ENCODE measurements around the gene ZNF710.
A peak's percentile ranks its signal among the peaks of the same experiment; 100 is the strongest.
"Not testable (repeated sequence)": the region's sequence is repeated elsewhere in the genome, so short reads cannot be mapped to it uniquely, and the experiment has no call there.

Gene ZNF710, protein sequence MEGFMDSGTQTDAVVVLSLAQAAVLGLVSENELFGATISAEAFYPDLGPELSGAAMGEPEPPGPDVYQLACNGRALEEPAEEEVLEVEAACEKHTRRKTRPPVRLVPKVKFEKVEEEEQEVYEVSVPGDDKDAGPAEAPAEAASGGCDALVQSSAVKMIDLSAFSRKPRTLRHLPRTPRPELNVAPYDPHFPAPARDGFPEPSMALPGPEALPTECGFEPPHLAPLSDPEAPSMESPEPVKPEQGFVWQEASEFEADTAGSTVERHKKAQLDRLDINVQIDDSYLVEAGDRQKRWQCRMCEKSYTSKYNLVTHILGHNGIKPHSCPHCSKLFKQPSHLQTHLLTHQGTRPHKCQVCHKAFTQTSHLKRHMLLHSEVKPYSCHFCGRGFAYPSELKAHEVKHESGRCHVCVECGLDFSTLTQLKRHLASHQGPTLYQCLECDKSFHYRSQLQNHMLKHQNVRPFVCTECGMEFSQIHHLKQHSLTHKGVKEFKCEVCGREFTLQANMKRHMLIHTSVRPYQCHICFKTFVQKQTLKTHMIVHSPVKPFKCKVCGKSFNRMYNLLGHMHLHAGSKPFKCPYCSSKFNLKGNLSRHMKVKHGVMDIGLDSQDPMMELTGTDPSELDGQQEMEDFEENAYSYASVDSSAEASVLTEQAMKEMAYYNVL

DNA sequence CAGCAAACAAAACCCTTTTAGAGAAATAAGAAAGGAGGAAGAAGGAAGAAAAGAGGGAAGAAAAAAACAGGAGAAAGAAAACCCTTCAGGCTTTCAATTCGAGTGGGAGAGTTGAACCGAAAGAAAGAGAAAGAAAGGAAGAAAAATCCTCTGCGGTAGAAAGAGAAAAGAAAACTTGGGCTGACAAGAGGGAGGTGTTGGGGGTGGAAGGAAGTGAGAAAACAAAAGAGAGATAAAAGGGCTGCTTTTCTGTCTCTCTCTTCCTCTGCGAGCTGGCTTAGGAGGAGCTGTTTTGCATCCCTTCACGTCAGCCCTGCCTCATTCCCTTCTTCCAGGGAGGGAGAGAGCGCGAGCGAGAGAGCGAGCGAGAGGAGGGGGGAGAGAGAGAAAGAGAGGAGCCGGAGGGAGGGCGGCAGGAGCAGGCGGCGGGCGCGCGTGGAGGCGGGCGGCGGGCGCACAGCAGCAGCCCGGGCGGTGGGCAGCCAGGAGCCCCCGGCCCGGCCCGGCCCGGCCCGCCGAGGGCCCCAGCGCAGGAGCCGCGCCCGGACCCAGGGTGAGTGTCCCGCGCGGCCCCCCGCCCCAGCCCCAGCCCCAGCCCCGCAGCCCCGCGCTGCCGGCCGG is at the start of gene ZNF710:
Gene ZNF710 (plus strand): TSS at position 263 of the 621 bp plus-strand sequence. CDS start 65,814 bp downstream, outside the sequence.
- peak; percentile 49 for DNase-seq

DNA sequence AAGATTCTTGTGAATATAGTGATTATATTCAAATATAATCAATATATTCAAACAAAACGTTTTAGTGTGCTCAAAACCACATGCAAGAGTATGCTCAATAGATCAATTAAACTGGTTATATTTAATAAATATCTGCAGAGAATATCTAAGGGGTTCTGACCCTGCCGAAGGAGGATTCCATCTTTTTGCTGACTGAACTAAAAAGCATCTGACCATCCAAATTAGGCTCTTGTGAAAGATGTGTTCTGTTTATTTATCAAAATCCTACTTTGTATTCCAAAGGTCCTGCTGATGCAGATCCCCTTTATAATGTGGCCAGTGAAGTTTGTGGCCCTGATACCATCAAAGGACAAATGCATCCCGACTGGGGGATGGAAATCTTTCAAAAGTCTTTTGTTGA is 46.6 kb upstream of the ZNF710 start:
- no peak for DNase-seq

DNA sequence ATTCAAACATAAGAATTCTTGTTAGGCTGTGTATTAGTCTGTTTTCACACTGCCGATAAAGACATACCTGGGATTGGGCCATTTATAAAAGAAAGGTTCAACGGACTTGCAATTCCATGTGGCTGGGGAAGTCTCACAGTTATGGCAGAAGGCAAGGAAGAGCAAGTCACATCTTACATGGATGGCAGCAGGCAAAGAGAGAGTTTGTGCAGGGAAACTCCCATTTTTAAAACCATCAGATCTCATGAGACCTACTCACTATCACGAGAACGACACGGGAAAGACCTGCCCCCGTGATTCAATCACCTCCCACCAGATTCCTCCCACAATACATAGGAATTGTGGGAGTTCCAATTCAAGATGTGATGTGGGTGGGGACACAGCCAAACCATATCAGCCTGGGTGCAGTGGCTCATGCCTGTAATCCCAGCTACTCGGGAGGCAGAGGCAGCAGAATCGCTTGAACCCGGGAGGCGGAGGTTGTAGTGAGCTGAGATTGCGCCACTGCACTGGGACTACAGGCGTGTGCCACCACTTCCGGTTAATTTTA is 45.6 kb upstream of the ZNF710 start:
- DNase-seq = not testable (repeated sequence)

DNA sequence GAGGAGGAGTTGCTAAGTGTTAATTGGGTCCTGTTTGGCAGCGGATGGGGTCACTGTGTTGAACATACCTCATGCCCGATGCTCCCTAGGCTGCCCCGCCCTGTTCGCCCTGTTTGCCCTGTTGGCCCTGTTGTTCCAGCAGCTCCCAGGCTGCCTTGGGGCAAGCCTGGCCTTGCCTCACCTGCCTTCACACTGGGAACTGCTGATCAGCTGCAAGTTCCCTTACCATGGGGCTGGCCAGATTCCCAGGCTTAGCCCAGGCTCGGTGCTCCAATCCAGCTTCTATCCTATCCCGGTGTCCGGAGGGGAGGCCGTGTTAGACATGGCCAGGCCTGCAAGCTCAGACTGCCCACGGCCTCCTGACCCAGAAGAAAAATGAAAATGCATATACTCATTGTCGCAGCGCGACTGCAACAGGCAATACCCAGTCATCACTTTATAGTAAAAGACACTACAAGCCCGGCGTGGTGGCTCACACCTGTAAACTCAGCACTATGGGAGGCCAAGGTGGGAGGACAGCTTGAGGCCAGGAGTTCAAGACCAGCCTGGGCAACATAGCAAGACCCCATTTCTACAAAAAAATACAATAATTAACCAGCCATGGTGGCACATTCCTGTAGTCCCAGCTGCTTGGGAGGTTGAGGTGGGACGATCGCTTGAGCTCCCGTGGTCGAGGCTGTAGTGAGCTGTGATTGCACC is 42.9 kb upstream of the ZNF710 start:
- no peak for DNase-seq

DNA sequence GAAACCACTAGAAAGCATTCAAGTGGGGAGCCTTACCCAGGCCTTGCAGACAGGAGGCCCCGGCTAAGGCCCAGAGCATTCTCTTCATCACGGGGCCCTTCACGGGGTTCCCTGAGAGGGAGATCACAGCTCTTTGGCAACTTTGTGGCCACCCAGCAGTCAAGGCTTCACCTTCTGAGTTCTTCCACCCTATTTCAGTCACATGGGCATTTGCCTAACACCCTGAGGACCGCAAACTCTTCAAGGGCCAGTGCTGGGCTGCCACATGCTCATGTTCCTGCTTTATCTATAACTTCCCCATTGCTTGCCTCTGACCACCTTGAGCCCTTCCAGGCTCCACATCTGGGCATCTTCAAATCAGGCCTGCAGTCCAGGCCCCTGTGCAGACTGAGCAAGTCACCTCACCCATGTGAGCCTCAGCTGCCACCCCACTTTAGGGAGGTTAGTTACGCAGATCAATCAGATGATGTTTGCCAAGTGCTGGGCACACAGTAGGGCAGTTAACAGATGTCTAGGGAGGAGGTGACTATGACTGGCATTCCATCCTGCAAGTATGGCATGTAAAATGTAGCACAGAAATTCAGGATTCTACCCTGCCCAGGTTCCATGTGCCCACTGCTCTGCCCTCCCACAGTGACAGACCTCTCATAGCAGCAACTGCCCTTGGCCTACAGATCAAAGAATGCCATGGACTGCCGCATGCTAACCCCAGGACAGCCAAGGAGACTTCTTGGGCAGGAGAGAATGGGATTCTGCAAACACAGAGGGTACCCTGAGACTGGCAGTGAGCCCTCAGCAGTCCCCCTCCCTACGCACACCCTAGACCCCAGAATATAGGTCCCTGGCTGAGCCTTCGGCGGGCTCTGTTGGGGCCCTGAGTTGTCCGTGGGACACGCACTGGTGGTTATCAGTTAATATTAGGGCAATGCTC is 37.6 kb upstream of the ZNF710 start:
- DNase-seq = no peak

DNA sequence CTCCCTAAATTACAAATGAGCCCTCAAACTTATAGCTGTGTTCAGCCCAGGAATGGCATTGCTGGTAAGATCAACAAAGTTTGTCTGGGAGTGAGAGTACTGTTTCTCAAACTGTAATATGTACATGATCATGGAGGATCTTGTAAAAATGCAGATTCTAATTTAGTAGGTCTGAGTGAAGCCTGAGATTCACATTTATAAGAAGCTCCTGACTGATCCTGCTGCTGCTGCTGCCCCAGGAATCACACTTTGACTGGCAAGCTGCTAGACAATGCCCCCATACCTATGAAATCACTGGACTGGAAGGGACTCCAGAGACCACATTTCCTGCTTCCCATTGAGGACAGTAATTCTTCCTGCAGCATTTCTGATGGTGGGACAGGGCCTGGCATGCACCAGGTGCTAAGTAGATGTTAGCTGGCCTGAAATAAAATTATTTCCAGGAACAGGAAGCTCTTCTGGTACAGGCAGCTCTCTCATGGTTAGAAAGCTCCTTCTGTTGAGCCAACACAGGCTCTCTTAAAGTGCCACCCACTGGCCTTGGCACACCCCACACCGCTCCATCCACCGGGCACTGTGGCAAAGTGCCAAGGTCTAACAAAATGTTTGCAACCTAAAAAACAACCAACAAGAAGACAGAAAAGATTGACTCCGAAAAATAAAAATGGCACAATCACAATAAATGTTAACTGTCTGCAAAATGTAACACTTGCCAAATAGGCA is 36.7 kb upstream of the ZNF710 start:
- DNase-seq = no peak

DNA sequence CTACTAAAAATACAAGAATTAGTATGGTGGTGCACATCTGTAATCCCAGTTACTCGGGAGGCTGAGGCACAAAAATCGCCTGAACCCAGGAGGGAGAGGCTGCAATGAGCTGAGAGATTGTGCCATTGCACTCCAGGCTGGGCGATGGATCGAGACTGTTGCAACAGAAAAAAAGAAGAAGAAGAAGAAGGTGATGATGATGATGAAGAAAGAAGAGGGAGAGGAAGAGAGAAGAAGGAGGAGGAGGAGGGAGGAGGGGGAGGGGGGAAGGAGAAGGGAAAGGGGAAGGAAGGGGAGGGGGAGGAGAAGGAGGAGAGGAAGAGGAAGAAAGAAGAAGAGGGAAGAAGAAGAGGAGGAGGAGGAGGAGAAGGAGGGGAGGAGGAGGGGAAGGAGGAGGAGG is 33.2 kb upstream of the ZNF710 start:
- no peak for DNase-seq

DNA sequence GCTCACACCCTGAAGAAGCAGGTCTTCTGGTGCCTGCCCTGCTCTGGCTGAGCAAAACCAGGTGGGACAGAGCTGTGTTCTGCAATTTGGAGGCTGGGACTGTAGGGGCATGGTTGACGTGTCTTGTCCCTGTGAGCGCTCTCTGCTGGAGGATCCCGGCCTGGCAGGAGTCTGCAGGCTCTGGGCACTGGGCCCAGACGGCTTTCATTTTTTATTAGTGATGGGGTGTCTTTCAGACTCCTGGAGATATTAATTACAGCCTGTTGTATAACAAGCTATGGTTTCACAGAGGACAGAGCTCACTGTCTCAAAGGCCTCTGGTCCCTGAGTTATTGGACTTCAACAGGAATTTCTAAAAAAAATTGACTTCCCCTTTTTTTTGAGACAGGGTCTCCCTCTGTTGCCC is 29.5 kb upstream of the ZNF710 start:
- peak; percentile 54 for DNase-seq

DNA sequence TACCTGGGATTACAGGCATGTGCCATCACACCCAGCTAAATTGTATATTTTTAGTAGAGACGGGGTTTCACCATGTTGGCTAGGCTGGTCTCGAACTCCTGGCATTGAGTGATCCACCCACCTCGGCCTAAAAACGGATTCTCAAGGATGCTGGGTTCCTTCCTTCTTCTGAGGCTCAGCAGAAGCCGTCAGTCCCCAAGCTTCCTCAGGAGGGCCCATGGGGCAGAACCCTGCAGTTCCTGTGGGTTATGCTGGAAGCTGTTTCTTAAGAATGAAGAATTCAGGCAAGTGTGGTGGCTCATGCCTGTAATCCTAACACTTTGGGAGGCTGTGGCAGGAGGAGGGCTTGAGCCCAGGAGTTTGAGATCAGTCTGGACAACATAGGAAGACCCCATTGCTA is 29.0 kb upstream of the ZNF710 start:
- DNase-seq = no peak

DNA sequence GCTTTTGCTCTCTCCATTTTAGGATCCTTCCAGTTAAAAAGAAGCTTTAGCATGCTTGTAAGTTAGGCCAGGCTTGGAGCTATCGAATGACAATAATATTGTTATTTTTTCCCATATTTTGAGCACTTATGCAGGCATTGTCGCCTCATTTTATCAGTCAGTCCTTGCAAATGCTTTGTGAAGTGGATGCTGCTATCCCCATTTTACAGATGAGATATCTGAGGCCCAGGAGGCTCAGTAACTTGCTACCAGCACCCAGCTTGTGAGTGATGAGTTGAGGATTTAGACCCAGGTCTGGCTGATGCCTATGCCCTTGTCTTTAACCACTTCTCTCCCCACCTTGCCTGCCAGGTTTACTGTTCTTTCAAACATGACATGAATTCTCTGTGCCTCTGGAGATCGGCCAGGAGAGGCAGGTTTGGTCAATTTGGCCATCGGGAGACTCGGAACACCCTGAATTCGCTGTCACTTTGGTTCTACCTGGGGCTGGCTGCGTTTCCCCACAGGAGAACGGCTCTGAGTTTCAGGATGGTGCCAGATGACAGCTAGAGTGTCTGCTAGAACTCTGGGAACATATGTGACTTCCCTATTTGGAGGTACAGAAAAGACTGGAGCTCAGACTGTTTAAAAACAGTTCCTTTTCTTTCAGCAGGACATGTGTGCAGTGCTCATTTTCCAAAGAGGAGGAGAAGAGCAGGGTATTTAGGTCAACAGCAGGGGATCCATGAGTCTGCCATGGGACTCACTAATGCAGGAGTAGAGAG is 25.5 kb upstream of the ZNF710 start:
- DNase-seq = no peak

DNA sequence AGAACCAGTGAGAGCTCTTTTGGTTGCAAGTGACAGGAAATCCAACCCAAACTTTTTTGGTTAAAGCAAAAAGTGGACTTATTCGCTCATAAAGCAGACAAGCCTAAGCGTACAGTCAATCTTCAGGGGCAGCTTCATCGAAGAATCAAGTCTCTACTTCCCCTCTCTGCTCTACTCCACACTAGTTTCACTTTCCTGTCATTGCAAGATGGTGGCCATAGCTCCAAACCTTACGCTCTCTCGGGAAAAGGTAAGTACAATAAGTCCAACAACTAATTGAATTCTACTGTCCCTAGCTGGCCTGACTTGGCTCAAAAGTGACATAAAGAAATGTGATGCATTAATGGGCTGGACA is 24.9 kb upstream of the ZNF710 start:
- DNase-seq = no peak

DNA sequence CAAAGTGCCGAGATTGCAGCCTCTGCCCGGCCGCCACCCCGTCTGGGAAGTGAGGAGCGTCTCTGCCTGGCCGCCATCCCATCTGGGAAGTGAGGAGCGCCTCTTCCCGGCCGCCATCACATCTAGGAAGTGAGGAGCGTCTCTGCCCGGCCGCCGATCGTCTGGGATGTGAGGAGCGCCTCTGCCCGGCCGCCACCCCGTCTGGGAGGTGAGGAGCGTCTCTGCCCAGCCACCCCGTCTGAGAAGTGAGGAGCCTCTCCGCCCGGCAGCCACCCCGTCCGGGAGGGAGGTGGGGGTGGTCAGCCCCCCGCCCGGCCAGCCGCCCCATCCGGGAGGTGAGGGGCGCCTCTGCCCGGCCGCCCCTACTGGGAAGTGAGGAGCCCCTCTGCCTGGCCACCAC is 23.3 kb upstream of the ZNF710 start:
- not testable (repeated sequence) for DNase-seq

DNA sequence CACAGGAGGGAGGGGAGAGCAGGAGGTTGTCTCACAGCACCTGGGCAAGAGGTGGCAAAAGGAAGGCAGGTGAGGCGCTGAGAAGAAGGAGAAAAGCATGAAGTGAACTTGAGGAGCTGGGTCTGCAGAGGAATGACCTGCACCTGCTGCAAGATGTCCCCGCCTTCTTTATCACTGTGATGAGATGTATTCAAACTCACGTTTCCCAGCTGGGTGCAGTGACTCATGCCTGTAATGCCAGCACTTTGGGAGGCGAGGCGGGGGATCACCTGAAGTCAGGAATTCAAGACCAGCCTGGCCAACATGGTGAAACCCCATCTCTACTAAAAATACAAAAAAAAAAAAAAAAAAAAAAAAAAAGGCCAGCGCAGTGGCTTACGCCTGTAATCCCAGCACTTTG is 22.2 kb upstream of the ZNF710 start:
- DNase-seq = no peak

DNA sequence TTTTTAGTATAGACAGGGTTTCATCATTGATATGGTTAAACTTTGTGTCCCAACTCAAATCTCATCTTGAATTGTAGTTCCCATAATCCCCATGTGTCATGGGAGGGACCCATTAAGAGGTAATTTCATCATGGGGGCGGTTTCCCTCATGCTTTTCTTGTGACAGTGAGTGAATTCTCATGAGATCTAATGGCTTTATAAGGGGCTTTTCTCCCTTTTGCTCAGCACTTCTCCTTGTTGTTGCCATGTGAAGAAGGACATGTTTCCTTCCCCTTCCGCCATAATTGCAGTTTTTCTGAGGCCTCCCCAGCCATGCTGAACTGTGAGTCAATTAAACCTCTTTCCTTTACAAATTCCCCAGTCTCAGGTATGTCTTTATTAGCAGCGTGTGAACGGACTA is 20.2 kb upstream of the ZNF710 start:
- no peak for DNase-seq

DNA sequence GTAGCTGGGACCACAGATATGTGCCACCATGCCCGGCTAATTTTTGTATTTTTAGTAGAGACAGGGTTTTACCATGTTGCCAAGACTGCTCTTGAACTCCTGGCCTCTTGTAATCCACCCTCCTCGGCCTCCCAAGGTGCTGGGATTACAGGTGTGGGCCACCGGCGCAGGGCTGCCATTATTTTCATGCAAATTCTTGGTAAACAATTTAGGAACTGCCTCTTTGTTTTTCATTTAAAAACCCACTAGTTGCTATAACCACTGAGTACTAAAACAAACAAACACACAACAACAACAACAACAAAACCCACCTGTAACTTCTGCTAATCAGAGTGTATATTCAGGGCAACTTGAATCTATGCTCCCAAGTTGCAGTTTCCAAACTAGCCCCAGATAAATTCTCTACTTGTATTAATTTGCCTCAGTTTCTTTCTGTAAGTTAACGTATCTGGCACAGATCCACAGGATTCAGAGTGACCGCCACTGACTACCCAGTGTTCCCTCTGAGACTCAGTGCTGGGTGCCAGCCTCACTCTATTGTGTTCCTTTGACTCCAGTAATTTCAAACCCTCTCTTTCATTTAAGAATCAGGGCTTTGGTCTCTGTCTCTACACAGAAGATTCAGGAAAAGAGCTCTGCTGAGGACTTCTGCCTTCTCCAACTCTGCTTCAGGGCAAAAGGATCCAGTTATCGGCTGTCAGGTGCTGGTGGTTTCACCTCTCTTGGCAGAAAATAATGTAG is 18.6 kb upstream of the ZNF710 start:
- no peak for DNase-seq

DNA sequence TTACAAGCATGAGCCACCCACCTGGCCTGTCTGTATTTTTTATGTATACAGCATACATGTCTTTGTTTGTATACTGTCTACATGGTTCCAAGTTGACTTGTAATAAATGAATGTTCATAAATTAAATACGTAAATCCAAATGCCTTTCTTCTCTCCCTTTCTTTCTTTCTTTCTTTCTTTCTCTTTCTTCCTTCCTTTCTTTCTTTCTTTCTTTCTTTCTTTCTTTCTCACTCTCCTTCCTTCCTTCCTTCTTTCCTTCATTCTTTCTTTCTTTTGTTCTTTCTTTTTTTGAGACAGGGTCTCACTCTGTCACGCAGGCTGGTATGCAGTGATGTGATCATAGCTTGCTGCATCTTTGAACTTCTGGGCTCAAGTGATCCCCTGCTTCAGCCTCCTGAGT is 17.1 kb upstream of the ZNF710 start:
- no peak for DNase-seq

DNA sequence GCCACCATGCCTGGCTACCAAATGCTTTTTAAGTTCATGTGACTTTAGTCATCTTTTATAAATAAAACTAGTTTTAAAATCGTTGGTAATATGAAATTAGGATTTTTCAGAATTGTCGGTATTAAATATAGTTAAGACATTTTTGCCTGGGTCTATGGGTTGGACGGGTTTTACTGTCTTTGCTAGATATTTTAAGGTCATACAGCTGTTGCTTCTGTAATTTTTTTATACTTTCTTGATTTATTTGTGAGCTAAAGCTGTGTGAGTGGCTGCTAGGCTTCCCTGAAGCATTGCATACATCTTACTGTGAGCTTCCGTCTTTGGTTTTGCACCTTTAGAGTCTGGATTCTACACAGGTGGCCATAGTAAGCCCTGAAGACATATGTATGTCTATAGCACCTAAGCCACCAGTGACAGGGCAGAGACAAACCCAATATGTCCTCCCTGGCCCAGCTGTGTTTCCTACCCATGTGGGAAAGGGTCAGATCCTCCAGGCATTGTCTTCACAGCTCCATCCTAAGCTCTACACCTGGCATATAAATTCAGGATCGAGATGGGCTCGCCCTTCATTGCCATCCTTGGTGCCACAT is 16.6 kb upstream of the ZNF710 start:
- DNase-seq = no peak

DNA sequence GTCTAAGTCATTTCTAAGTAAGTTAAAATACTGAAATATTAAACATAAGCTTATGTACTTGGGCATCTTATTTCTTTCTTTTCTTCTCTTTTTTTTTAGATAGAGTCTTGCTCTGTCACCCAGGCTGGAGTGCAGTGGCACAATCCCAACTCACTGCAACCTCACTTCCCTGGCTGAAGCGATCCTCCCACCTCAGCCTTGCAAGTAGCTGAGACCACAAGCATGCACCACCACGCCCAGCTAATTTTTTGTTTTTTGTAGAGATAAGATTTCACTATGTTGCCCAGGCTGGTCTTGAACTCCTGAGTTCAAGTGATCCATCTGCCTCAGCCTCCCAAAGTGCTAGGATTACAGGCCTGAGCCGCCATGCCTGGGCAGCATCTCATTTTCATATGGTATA is 16.0 kb upstream of the ZNF710 start:
- no peak for DNase-seq

DNA sequence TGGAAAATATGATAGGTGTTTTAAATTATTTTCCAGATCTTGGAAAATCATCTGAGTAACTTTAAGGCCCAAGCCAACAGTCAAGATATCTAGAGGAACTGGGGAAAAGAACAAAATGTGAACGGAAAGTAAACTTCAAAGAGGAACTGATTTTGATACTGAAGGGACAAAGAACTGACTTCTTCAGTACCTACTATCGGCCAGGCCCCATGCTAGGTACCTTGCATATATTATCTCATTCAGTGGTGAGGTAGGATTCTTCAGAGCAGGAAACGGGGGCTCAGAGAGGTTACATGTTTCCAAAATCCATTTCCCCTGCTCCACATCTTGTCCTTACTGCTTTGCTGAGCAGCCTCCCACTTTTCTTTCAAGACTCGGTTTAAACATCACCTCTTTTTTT is 9.8 kb upstream of the ZNF710 start:
- DNase-seq = no peak

All from CD4-positive, alpha-beta T cell treated with Interleukin-17A for 4 hours (primary cell).